ENCODE results near the gene FOXE3.

DNA sequence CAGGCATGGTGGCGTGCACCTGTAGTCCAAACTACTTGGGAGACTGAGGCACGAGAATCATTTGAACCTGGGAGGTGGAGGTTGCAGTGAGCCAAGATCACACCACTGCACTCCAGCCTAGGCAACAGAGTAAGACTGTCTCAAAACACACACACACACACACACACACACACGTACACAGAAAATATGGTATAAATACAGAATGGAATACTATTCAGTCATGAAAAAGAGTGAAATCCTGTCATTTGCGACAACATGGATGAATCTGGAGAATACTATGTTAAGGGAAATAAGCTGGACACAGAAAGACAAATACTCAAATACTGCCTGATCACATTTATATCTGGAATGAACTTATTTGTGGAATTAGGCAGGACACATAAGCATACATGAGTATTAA lies 40.2 kb downstream of the FOXE3 start:
- TF ChIP-seq, protein P1, sequence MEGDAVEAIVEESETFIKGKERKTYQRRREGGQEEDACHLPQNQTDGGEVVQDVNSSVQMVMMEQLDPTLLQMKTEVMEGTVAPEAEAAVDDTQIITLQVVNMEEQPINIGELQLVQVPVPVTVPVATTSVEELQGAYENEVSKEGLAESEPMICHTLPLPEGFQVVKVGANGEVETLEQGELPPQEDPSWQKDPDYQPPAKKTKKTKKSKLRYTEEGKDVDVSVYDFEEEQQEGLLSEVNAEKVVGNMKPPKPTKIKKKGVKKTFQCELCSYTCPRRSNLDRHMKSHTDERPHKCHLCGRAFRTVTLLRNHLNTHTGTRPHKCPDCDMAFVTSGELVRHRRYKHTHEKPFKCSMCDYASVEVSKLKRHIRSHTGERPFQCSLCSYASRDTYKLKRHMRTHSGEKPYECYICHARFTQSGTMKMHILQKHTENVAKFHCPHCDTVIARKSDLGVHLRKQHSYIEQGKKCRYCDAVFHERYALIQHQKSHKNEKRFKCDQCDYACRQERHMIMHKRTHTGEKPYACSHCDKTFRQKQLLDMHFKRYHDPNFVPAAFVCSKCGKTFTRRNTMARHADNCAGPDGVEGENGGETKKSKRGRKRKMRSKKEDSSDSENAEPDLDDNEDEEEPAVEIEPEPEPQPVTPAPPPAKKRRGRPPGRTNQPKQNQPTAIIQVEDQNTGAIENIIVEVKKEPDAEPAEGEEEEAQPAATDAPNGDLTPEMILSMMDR (IDR thresholded peaks at IDR 0.05), result no peak
- no peak for TF ChIP-seq POLR2A (IDR thresholded peaks at IDR 0.05)
- TF ChIP-seq EP300 (IDR thresholded peaks at IDR 0.05), result no peak

Measured in ovary (tissue), 3 donors.